GM18519 (cell line): ENCODE data around the gene PICALM.
"Not testable (repeated sequence)": the region's sequence is repeated elsewhere in the genome, so short reads cannot be mapped to it uniquely, and the experiment has no call there.

Source experiments
- ATAC-seq: cut with Tn5 transposase; IDR thresholded peaks from one replicate; pipeline ENCODE4 v1.9.1; 2021; ENCODE audit warnings: mild to moderate bottlenecking, moderate library complexity; ENCODE audit not compliant: unreplicated experiment, low FRiP score

PICALM gene

DNA sequence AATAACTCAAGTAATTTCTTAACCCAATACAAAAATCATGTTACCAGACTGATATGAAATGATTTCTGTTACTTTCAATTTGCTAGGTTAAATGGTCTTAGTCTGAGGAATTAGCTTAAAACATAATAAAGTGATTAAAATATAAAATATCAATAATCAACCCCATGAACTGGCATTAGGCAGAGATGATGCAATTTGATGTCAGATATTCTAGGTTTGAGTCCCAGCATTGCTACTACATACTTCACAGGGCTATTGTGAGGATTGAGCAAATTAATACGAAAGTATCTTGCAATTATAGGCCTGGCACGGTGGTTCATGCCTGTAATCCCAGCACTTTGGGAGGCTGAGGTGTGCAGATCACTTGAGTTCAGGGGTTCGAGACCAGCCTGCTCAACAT is 66.5 kb downstream of the PICALM start:
- ATAC-seq = no peak

GRCh38 chr11:85991508-85991907 is 77.4 kb downstream of the PICALM start:
- ATAC-seq = no peak

- no peak for ATAC-seq
Measured at GRCh38 chr11:85989746-85990145, 79.1 kb downstream of the PICALM start.

- no peak for ATAC-seq
Measured at GRCh38 chr11:85988780-85989179, 80.1 kb downstream of the PICALM start.

DNA sequence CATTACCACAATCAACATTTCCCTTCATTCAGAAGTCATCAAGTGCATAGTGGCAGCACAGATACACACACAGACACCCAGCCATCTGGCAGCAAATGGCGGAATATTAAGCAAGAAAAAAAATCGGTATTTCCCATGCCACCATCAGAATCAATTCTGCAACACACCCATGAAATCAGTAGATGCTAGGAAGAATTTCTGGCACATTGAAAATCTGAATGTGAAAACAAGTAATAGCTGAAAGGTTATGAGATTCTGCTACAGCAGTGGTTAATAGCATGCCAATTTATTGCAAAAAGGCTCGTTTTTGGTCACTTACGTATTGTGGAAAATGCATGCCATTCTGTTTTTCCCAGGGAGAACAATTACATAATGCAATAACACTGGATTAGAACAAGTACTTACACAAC is 91.1 kb downstream of the PICALM start:
- no peak for ATAC-seq

- no peak for ATAC-seq
Measured at GRCh38 chr11:85976525-85976924, 92.4 kb downstream of the PICALM start.

- no peak for ATAC-seq
Measured at GRCh38 chr11:85974122-85974521, 94.8 kb downstream of the PICALM start.

GRCh38 chr11:85970593-85970992 is 98.3 kb downstream of the PICALM start:
- no peak for ATAC-seq

GRCh38 chr11:85967457-85967856 is 101.4 kb downstream of the PICALM start:
- ATAC-seq = no peak

DNA sequence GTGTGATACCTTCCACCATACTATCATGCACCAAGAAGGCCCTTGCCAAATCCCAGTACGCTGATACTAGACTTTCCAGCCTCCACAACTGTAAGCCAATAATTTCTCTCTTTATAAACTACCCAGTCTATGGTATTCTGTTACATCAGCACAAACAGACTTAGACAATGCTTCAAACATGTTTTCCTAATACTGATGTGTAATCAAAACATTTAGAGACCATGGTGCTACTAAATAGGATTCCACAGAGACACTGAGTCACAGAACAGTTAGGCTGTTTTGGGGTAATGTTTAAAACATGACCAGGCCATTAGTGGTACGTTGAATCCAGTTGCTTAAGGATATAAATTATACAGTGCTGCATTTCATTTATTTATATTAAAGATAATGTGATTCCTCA is 103.7 kb downstream of the PICALM start:
- ATAC-seq = no peak

DNA sequence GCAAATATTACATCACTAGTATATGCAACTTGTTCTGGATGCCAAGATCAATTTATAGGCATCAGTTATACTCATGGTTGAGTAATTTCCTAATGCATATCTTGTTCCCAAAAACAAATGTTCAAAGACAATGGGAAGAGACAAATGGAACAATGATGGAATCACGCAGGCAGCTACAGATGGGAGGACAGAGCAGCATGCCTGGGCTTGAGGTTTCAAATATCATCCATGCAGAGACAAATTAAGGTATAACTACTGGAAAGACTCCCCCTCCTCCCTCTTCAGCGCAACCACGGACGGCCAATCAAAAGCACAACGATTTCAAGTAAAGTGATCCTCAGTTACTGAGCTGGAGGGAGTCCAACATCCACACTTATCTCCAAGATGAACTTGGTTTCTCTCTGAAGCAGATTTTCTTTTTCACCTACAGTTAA is 106.9 kb downstream of the PICALM start:
- ATAC-seq = no peak

DNA sequence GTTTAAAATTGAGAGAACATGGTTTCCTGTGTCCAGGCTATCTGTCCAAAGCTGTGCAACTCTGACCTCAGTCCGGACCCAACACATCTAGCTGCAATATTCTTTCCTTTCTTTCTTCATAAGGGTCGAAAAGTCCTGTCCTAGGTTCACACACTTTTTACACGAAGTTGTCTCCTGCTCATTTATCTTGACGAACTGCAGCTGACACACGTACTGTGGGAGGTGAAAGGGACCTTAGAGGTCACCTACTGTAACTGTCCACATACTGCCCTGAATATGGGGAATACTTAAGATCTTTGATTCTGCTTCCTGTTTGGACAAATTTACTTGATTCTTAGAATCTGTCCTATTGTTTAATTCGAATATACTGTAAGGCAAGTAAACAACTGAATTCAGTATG is 107.8 kb downstream of the PICALM start:
- ATAC-seq = no peak

GRCh38 chr11:85960678-85961077 is 108.2 kb downstream of the PICALM start:
- ATAC-seq = no peak

DNA sequence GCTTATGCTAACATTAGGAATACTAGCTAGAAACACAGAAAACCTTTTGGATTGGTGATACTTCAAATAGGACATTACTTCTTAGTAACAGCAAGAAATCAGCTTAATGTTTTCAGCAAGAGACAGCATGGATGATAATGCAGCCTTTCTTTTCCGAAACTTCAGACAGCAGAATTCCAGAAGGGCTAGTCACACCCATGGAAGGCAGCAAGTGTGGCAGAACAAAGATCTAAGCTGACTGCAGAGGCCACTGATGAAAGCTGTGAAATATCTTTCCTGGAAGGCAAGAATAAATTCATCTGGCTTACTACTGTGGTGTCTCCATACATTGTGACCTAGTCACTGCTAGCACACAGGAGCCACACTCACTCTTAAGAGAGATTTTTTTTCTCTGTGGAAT is 113.4 kb downstream of the PICALM start:
- no peak for ATAC-seq

- ATAC-seq = no peak
Measured at GRCh38 chr11:85953491-85954143, 115.3 kb downstream of the PICALM start.

- not testable (repeated sequence) for ATAC-seq
Measured at GRCh38 chr11:85952108-85952485, 116.8 kb downstream of the PICALM start.

DNA sequence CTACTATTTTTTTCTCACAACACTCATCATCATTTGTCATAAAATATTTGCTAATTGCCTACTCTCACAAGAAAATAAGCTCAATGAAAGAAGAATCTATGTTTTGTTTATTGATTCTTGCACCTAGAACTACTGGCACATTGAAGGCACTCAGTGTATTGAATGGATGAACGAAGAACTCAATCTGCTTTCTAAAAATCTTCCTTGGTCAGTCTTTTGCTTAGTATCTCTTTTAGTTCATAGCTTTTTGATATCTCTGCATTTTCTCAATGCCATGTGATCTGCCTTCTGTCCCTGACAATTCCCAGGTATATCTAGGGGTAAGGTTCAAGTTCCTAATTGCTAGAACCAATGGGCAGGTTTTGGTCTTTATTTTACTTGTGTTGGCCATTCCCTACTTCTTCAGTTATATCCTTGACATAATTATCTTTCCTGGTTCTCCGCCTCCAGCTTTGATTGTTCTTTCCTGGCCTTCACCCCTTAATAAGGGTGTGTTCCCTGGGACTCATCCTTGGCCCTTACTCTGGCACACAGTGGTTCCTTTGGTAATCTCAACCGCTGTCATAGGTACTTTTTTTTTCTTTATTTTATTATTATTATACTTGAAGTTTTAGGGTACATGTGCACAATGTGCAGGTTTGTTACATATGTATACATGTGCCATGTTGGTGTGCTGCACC is 117.3 kb downstream of the PICALM start:
- no peak for ATAC-seq

DNA sequence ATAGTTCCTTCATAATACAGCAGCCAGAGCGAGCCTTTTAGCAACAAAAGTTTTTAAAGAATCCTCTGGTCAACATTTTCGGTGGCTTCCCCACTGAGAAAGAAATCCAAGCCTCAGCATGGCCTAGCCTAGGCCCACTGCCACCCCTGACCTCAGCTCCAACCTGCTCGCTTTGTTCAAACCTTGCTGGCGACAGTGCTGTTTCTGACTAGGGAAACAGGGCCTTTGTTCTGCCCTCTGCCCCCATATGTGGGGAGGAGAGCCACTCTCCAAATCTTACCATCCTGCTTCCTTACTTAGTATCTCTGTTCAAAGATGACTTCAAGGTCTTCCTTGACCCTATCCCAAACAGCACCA is 117.9 kb downstream of the PICALM start:
- ATAC-seq = no peak

- no peak for ATAC-seq
Measured at GRCh38 chr11:85950317-85951048, 118.4 kb downstream of the PICALM start.

DNA sequence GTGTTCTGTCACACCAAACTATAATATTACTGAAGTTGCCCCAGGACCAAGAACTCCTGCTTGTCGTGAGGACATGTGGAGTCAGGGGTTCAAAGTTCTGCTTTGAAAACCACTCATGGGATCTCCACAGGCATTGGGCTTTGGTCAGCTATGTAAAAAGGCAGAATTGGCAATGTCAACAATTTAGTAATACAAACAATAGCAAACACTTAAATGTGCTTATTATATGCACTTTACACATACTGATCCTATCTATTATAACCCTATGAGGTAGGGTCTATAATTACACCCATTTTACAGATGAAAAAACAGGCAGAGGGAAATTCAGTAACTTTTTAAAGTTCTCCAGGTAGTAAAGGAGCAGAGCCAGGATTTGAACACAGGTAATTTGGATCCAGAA is 119.1 kb downstream of the PICALM start:
- no peak for ATAC-seq

DNA sequence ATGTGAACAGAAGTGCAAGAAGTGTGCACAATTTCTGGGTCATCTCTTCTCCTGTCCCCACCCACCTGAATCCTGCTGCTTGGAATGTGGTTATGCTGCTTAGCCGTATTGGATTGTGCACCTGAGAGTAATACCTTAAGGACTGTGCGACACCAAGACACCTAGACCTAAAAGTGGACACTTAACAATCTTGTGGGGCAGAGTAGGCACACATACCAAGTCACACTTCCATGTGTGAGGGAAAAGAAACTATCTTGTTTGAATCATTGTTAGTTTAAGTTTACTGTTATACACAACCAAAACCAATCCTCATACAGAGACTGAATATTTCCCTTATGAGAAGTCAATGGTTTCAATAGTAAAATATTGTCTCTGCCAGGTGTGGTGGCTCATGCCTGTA is 120.0 kb downstream of the PICALM start:
- ATAC-seq = no peak
